DND-41 (cell line): ENCODE results near the gene CNGA3.

Experiments
- ATAC-seq: fragments of 200-7000 bp; cut with Tn5 transposase; 3 replicates; pipeline ENCODE4 v1.9.1; 2021; ENCODE audit warnings: low read depth; ENCODE audit not compliant: insufficient read depth
- DNase-seq: peaks from one replicate; pipeline ENCODE4 v3.0.0-alpha.2; 2020
- H2AFZ ChIP-seq: 2 replicates; pipeline ENCODE4 v1.6.0; 2012; ENCODE audit warnings: low read depth, low read length
- H3K27ac ChIP-seq: 2 replicates; pipeline ENCODE4 v1.5.1; 2012; ENCODE audit warnings: low read length, inconsistent platforms
- H3K27me3 ChIP-seq: fragments of 200-600 bp; sonication (generic); 2 replicates; pipeline ENCODE4 v1.6.0; 2012; ENCODE audit warnings: low read length, mild to moderate bottlenecking, inconsistent platforms; ENCODE audit not compliant: insufficient read depth, poor library complexity
- H3K36me3 ChIP-seq: 2 replicates; pipeline ENCODE4 v1.5.1; 2012; ENCODE audit warnings: low read length, inconsistent platforms; ENCODE audit not compliant: insufficient read depth
- H3K4me1 ChIP-seq: 2 replicates; pipeline ENCODE4 v1.5.1; 2012; ENCODE audit warnings: mild to moderate bottlenecking, low read length; ENCODE audit not compliant: insufficient read depth
- H3K4me2 ChIP-seq: 2 replicates; pipeline ENCODE4 v1.6.0; 2012; ENCODE audit warnings: mild to moderate bottlenecking, moderate library complexity, low read length, inconsistent platforms; ENCODE audit not compliant: insufficient read depth
- H3K4me3 ChIP-seq, 2 experiments: fragments of 200-600 bp in 1 of 2; shearing (Covaris generic) in 1 of 2; 2 replicates each; pipeline ENCODE4 v1.5.1; 2012 to 2016; ENCODE audit warnings: inconsistent platforms in 2 of 2, low read length in 2 of 2, mild to moderate bottlenecking in 2 of 2, low read depth in 1 of 2, moderate library complexity in 1 of 2
- H3K79me2 ChIP-seq: 2 replicates; pipeline ENCODE4 v1.6.0; 2012; ENCODE audit warnings: low read length, inconsistent platforms; ENCODE audit not compliant: insufficient read depth
- H3K9ac ChIP-seq: 2 replicates; pipeline ENCODE4 v1.6.0; 2012; ENCODE audit warnings: low read depth, mild to moderate bottlenecking, inconsistent platforms, low read length, moderate library complexity
- H3K9me3 ChIP-seq: 2 replicates; pipeline ENCODE4 v1.5.1; 2012; ENCODE audit warnings: low read length, moderate library complexity, mild to moderate bottlenecking, inconsistent platforms; ENCODE audit not compliant: insufficient read depth, severe bottlenecking
- H4K20me1 ChIP-seq: 2 replicates; pipeline ENCODE4 v1.6.0; 2012; ENCODE audit warnings: low read length; ENCODE audit not compliant: insufficient read depth
- CTCF ChIP-seq: IDR thresholded peaks from 2 replicates; pipeline ENCODE4 v1.5.1; 2012; ENCODE audit warnings: borderline replicate concordance, low read length, moderate library complexity, mild to moderate bottlenecking; ENCODE audit not compliant: poor library complexity, severe bottlenecking; ENCODE audit errors: extremely low read depth
- EZH2 ChIP-seq: IDR thresholded peaks from 3 replicates; pipeline ENCODE4 v1.6.1; 2012; ENCODE audit warnings: borderline replicate concordance, low read depth, mild to moderate bottlenecking, moderate library complexity, low read length, inconsistent platforms; ENCODE audit not compliant: severe bottlenecking

CNGA3 gene

GRCh38 chr2:98416383-98417159 lies 70.3 kb downstream of the CNGA3 start:
- Histone ChIP-seq H3K4me3 (no peak overlapping the region), H3K4me2 (no peak overlapping the region), H3K9me3 (no peaks in the 10 kb centered on the region), H2AFZ (no peak overlapping the region), H3K27me3 (no peaks in the 10 kb centered on the region), H3K4me1 (no peaks in the 10 kb centered on the region), H3K79me2 (no peaks in the 10 kb centered on the region), H3K27ac (no peak overlapping the region), H3K9ac (no peak overlapping the region), H4K20me1 (no peaks in the 10 kb centered on the region), H3K36me3 (no peaks in the 10 kb centered on the region)
- TF ChIP-seq EZH2 = no peak
- TF ChIP-seq CTCF = no peak
- no peak for DNase-seq
- no peak for ATAC-seq

- Histone ChIP-seq H3K36me3 (no peaks in the 10 kb centered on the region), H3K4me3 (no peak overlapping the region), H3K4me2 (no peak overlapping the region), H2AFZ (no peak overlapping the region), H3K27ac (no peak overlapping the region), H3K9ac (no peak overlapping the region), H3K79me2 (no peaks in the 10 kb centered on the region), H3K9me3 (peaks cover 5% of the 10 kb centered on the region), H3K4me1 (no peaks in the 10 kb centered on the region), H4K20me1 (no peaks in the 10 kb centered on the region), H3K27me3 (no peaks in the 10 kb centered on the region)
- ATAC-seq (no peak), DNase-seq (no peak)
- no peak for TF ChIP-seq CTCF
These were observed 73.3 kb downstream of the CNGA3 start for GRCh38 chr2:98419544-98419943.

GRCh38 chr2:98419977-98420725 lies 73.9 kb downstream of the CNGA3 start:
- Histone ChIP-seq H3K4me2 (no peak overlapping the region), H3K9me3 (peaks cover 5% of the 10 kb centered on the region), H3K79me2 (no peaks in the 10 kb centered on the region), H3K4me1 (no peaks in the 10 kb centered on the region), H3K36me3 (no peaks in the 10 kb centered on the region), H3K27ac (no peak overlapping the region), H3K27me3 (no peaks in the 10 kb centered on the region), H2AFZ (no peak overlapping the region), H4K20me1 (no peaks in the 10 kb centered on the region), H3K4me3 (no peak overlapping the region), H3K9ac (no peak overlapping the region)
- TF ChIP-seq EZH2 (no peak), CTCF (no peak)
- DNase-seq = no peak
- ATAC-seq = no peak
